ENCODE results near the gene CCNY. TPM values are rescaled to one million over a fixed set of nuclear protein-coding genes. Genes with fewer than 3 reads are reported as not detected.

The CCNY gene
- total RNA-seq, 1 donor from 2014 or later = 27.2 TPM

GRCh38 chr10:35481413-35481812 lies 145.1 kb downstream of the CCNY start:
- DNase-seq (ENCODE audit: low read depth) = no peak
- H3K4me3 ChIP-seq (ENCODE audit: low read depth, low read length) = no peak overlapping the region
- no peak for TF ChIP-seq CTCF (conservative IDR thresholded peaks at IDR 0.05; ENCODE audit: low read depth, low read length)

- H3K4me3 ChIP-seq (ENCODE audit: low read depth, low read length) = no peak overlapping the region
- DNase-seq (ENCODE audit: low read depth) = no peak
- TF ChIP-seq CTCF (conservative IDR thresholded peaks at IDR 0.05; ENCODE audit: low read depth, low read length) = no peak
Observed at GRCh38 chr10:35486297-35486990, 150.1 kb downstream of the CCNY start.

- no peak overlapping the region for H3K4me3 ChIP-seq (ENCODE audit: low read depth, low read length)
- TF ChIP-seq CTCF (conservative IDR thresholded peaks at IDR 0.05; ENCODE audit: low read depth, low read length) = no peak
- DNase-seq (ENCODE audit: low read depth) = no peak
Observed at GRCh38 chr10:35487336-35488034, 151.2 kb downstream of the CCNY start.

- TF ChIP-seq CTCF (conservative IDR thresholded peaks at IDR 0.05; ENCODE audit: low read depth, low read length) = no peak
- DNase-seq (ENCODE audit: low read depth) = no peak
- no peak overlapping the region for H3K4me3 ChIP-seq (ENCODE audit: low read depth, low read length)
Observed at GRCh38 chr10:35488228-35488627, 151.9 kb downstream of the CCNY start.

GRCh38 chr10:35492386-35493195 lies 156.3 kb downstream of the CCNY start:
- DNase-seq (ENCODE audit: low read depth) = no peak

More at GRCh38 chr10:35492386-35493195, 156.3 kb downstream of the CCNY start:
- no peak for TF ChIP-seq CTCF (conservative IDR thresholded peaks at IDR 0.05; ENCODE audit: low read depth, low read length)
- no peak overlapping the region for H3K4me3 ChIP-seq (ENCODE audit: low read depth, low read length)

Measured in epithelial cell of proximal tubule (primary cell).